Spleen (tissue), 7 donors: ENCODE measurements around the gene PRDM16.

Source experiments
- POLR2A ChIP-seq, 3 donors: fragments of 450-650 bp; IDR thresholded peaks; one replicate each; pipeline ENCODE4 v1.5.1; 2017; ENCODE audit warnings: antibody characterized with exemption in 3 of 3, mild to moderate bottlenecking in 1 of 3
- POLR2AphosphoS5 ChIP-seq, 3 donors: sonication (generic); formaldehyde crosslinking; IDR thresholded peaks; one replicate each; pipeline ENCODE4 v1.5.1; 2017; ENCODE audit warnings: antibody characterized with exemption in 3 of 3
- TF ChIP-seq, protein P1 (sequence below), 11 experiments: fragments of 200-600 bp in 7 of 11; fragments of 450-650 bp in 4 of 11; sonication (generic) in 4 of 11; IDR thresholded peaks in 8 of 11; conservative IDR thresholded peaks in 3 of 11; 1 replicate in 7 of 11; 2 replicates in 4 of 11; pipeline versions ENCODE4 v1.4.0 to v1.8.0; 2016 to 2021; ENCODE audit warnings: antibody characterized with exemption in 11 of 11, inconsistent platforms in 4 of 11, mild to moderate bottlenecking in 1 of 11
- donor health status: DM: no; HTN: no; CAD: no; lungs with moderate emphysema.
- donor health status: DM: no; HTN: no; CAD: no.
- donor health status: DM: no; HTN: no; CAD: no.

- TF ChIP-seq POLR2A (IDR thresholded peaks at IDR 0.05) (no peak), POLR2AphosphoS5 (IDR thresholded peaks at IDR 0.05) (no peak)
- TF ChIP-seq, protein P1, sequence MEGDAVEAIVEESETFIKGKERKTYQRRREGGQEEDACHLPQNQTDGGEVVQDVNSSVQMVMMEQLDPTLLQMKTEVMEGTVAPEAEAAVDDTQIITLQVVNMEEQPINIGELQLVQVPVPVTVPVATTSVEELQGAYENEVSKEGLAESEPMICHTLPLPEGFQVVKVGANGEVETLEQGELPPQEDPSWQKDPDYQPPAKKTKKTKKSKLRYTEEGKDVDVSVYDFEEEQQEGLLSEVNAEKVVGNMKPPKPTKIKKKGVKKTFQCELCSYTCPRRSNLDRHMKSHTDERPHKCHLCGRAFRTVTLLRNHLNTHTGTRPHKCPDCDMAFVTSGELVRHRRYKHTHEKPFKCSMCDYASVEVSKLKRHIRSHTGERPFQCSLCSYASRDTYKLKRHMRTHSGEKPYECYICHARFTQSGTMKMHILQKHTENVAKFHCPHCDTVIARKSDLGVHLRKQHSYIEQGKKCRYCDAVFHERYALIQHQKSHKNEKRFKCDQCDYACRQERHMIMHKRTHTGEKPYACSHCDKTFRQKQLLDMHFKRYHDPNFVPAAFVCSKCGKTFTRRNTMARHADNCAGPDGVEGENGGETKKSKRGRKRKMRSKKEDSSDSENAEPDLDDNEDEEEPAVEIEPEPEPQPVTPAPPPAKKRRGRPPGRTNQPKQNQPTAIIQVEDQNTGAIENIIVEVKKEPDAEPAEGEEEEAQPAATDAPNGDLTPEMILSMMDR (IDR thresholded peaks at IDR 0.05 in 8 of 11, conservative IDR thresholded peaks at IDR 0.05 in 3 of 11), result no peak
These were observed 172.2 kb downstream of the PRDM16 start for GRCh38 chr1:3241236-3241550.
